ENCODE results near the gene C8A.

Gene C8A

DNA sequence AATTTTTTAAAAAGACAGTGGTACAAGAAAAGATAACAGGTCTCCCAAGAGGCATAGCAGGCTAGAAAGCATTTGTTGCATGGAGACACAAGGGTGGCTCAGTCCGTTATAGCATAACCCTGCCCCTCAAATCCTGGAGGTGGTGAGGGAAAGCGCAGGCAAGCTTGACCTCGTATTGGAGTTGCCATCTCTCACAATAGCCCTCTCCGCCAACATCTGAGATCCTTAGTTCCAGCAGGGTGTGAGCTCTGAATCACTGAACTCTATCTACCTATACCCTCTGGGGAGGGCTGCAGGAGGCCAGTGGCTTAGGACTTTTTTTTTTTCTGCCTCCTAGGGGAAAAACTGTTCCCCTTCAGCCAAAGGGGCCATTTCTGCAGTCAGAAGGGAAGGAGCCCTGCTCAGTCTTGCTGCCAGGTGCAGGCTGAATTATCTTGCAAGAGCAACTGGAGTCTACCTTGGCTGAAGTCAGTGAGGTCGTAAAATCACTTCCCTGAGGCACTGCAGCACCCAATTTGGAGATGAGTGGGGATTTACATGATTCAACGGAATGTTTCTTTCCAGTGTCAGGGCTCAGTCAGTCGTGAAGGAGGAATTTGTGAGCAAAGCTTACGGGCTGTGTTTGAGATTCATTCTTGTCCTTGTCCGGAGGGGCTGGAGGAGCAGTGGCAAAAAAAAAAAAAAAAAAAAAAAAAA lies 17.2 kb upstream of the C8A start:
- DNase-seq (ENCODE audit: low read depth in 3 of 3, low spot score in 1 of 3), result no peak

DNA sequence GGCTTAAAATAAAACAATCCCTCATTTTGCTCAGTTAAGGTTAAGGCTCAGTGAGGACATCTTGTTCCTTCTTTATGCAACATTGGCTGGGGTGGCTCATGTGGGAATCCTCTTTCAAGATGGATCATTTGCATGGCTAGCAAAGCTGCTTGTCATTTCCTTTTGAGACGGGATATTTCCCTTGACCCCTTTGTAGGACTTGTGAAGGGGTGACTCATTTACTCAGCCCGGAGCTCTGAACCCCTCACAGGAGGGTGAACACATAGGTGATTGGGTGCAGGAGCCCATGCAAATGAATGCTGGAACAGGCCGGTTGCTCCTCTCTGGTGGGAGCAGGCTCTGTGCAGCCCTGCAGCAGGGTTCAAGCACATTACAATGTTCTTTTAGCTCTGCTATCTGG lies 15.8 kb upstream of the C8A start:
- DNase-seq (ENCODE audit: low read depth in 3 of 3, low spot score in 1 of 3), result no peak

DNA sequence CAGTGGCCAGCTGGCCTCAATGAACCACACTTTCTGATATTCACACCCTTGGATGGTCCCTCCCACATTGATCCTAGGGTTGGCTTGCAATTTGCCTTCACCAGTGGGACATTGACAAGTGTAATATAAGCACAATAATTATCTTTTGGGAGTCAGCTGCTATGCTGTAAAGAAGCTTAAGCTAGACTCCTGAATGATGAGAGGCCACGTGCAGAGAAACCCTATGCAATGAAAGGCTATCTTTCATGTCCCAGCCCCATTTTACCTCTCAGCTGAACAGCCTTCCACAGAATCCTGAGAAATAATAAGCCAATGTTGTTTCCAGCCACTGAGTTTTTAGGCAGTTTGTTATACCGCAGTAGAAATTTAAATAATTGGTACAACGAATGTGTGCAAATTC lies 11.1 kb upstream of the C8A start:
- DNase-seq (ENCODE audit: low read depth in 3 of 3, low spot score in 1 of 3), result no peak

DNA sequence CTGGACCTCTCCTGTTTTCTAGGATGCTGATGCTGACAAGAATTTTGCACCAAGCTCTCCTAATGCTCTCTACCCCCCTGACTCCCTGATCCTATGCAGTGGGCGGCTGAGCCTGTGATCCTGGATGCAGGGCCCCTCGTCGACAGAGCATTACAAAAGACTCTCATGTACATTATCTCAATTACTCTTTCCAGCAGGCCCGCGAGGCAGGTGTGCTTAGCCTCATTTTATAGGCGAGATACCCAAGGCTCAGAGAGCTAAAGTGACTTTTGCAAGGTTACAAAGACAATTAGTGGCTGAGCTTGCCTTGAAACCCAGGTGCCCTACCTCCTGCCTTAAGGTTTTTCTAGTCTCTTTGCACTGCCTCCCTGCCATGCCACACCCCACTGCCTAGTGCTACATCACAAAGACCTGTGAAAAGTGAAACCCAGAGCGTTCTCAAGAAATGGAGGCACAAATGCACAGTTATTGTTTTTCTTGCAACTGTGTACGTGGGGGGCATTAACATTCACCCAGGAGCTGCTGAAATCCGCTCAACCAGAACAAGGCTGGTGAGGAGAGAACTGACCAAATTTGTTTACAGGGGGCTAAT lies 10.0 kb upstream of the C8A start:
- DNase-seq (ENCODE audit: low read depth in 3 of 3, low spot score in 1 of 3), result no peak

DNA sequence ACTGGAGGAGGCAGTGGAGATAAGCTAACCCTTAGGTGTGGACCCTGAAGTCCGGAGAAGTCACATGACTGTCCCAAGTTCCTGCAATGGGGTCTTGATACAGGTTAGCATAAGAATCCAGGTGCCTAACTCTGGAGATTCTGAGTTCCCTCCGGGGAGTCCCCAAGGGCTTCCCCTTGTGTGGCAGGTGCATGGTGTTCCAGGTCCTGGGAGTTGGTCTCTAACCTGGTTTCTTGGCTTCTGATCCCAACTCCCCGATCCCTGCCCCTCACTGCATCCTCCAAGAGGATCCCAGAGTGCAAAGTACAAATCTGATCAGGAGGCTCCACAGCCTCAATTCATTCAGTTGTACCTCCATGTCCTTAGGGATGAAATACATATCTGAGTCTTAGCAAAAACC lies 9.3 kb upstream of the C8A start:
- no peak for DNase-seq (ENCODE audit: low read depth in 3 of 3, low spot score in 1 of 3)

DNA sequence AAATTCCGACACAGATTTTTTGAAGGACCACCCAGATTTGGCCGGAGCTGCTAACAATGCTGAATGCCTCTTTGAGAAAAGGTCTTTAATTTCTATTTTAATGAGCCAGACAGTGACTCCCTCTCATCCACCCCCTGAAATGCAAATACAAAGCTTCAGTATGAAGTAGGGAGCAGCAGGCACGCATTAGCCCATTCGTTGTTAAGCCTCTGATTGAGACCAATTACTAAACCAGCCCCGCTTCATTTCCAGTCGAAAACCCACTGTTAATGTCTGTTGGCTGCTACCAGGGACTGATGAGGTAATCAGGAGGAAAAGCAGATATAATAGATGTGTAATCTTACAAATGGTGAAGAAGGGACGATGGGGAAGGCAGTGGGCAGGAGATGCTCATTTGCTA lies 4.8 kb upstream of the C8A start:
- no peak for DNase-seq (ENCODE audit: low read depth in 3 of 3, low spot score in 1 of 3)

DNA sequence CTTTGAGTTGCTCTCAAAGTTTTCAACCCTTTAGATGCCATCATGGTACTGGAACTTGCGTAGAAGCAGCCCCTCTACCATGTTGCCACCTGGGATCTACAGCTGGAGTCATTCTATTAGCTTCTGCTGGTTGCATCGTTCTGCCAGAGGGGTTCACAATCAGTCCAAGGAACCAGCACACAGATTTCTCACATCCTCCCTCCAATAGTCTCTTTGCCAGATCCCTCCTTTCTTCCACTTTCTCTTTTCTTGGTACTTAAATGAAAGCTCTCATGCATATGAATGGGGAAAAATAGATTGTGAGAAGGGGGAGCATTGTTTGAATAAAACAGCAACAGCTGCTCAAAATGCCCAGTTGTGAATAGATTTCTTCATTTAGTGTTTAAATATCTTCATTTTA lies 4.2 kb upstream of the C8A start:
- no peak for DNase-seq (ENCODE audit: low read depth in 3 of 3, low spot score in 1 of 3)

DNA sequence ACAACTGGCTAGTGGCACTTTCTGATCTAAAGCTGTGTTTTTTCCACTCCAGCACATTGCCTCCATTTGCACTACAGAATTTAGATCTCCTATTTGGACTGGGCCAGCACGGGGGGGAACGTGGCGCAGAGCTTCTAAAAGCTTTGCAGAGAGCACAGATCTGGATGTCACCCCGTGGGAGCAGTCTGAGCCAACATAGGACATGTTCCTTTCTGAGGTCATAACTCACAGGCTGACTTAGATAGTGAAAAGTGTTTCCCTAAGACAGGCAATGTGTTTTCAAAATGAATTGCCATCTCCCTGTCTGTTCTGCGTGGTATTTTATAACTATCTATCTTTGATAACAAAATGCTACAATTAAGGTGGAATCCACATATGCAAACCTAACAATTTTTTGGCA lies 3.7 kb upstream of the C8A start:
- no peak for DNase-seq (ENCODE audit: low read depth in 3 of 3, low spot score in 1 of 3)

DNA sequence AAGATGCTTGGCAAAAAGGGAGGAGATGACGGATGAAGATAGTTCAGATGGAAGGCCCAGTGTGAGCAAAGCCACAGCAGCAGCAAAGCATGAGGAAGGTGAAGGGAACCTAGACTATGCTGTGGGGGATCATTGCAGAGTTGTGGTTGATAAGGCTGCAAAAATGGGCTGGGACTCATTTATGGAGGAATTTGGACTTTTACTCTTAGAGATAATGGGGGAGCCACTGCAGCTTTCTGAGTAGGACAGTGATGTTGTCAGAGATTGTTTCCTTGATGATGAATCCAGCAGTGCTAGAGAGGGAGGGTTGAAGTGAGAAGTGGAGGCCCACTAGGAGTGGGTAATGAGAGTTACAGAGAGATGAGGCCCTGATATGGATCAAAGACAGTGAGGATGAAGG lies 2.1 kb upstream of the C8A start:
- no peak for DNase-seq (ENCODE audit: low read depth in 3 of 3, low spot score in 1 of 3)

DNA sequence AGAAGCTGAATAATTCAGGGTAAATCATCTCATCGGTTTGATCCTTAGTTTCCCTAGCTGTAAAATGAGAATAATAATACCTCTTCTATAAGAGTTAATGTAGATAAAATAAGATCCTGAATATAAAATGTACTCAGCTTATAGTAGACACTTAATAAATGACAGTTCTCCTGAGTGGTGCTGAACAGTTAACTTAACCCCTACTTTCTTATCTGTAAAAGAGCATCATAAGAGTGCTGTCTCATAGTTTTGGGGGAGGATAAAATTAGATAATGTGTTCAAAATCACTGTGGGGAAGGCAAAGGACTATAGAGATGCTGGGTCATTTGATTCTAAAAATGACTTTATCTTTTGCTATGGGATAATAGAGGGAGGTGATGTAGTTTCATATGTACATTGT lies 593 bp downstream of the C8A start:
- no peak for DNase-seq (ENCODE audit: low read depth in 3 of 3, low spot score in 1 of 3)

DNA sequence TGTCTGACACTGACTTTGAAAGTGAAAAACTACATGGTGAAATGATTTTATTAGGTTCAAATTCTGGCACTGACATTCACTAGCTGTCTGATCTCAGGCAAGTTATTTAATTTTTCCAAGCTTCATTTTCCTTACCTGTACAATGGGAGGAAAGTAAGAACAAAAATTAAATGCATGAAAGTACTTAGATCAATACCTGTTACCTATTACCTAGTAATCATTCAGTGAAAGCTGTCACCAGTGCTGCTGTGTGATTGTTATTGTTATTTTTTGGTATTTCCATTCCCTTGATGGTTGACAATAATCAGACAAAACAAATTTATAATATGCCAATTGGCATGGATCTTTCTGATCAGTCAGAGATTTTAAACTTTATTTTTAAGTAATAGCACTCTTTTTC lies 1.6 kb downstream of the C8A start:
- DNase-seq (ENCODE audit: low read depth in 3 of 3, low spot score in 1 of 3), result no peak

DNA sequence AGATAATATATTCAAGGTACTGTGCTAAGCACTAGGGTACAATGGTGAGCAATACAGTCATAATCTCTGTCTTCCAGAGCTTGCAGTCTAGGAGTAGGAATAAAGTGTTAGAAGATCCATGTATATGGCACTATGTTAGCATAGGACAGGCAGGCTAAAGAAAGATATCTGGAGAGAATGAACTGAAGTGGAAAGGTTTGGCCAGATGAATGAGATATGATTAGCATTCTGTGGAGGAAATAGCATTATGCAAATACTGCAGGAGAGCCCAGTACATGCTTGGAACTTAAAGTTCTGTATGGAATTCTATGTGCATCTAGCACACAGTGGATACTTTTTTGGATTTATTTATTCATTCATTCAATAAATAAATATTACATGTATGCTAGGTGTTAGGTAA lies 4.7 kb downstream of the C8A start:
- no peak for DNase-seq (ENCODE audit: low read depth in 3 of 3, low spot score in 1 of 3)

DNA sequence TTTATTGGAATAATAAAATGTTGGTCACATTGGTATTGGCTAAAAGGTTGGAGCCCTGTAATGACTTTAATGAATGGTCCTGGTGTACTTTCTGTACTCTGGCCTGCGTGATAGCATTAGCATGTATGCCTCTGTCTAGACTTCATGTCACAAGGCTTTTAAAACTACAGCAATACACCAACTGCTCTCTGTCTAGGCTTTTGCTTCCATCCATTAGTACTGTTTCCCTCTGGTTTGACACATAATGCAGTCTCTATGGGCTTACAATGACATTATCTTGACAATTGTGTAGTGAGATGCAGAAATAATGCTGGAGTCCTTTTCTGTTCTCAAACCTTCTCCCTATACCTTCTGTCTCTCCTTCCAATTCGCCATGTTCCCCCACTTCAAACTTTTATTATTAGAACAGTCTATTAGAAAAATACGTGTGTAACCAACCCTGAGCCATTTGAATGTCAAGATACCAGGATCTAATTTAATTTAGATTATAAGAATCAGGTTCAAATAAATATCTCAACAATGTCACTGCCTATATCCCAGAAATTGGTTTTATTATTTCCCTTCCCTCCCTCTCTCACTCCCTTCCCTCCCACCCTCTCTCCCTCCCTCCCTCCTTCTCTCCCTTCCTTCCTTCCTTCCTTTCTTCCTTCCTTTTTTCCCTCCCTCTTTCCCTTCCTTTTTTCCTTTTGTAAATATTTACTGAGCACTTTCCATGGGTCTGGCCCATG lies 8.8 kb downstream of the C8A start:
- no peak for DNase-seq (ENCODE audit: low read depth in 3 of 3, low spot score in 1 of 3)

DNA sequence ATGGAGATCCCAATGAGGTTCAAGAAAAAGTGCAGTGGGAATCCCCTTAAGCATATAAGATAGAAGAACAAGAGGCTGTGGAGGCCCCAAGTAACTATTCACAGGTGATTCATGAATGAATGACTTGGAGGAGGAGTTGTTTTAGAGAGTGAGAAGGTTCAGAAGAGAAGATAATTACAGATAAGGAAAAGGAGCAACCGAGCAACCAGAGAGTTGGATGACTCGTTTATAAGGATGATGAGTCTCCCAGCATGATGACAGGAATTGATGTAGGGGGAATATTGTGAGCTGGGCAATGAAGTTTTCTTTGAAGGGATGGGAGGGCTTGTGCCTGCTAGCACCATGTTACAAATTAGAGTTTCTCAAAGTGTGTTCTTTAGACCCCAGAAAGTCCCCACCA lies 9.8 kb downstream of the C8A start:
- no peak for DNase-seq (ENCODE audit: low read depth in 3 of 3, low spot score in 1 of 3)

DNA sequence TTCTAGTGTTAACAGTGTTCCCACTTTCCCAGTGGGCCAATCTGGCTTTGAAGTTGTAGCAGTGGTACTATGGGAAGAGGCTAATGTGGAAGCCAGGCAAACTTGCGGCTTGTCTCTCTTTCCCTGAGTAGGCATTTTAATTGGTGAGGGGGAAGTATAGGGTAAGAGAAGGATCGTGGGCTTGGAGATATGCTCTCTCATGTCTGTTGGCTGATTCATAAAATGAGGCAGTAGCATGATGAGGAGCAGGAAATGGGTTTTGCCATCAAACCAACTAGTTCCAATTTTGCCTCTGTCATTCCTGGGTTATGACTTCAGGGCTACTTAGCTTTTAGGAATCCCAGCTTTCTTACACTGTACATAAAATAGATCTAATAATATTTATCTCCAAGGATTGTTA lies 12.1 kb downstream of the C8A start:
- no peak for DNase-seq (ENCODE audit: low read depth in 3 of 3, low spot score in 1 of 3)

DNA sequence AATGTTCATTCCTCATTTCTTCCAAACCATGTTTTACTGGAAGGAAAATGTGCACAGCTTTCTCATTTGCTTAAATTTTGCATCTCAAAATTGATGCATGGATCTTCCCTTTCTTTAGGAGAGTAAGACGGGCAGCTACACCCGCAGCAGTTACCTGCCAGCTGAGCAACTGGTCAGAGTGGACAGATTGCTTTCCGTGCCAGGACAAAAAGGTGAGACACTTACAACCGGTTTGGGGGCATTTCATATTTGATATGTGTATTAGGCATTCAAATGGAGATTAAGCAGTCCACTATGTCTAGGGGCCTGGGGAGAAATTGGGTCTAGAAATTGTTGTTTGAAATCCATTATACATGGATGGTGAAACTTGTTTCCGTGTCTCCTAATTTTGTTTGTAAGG lies 12.9 kb downstream of the C8A start:
- no peak for DNase-seq (ENCODE audit: low read depth in 3 of 3, low spot score in 1 of 3)

DNA sequence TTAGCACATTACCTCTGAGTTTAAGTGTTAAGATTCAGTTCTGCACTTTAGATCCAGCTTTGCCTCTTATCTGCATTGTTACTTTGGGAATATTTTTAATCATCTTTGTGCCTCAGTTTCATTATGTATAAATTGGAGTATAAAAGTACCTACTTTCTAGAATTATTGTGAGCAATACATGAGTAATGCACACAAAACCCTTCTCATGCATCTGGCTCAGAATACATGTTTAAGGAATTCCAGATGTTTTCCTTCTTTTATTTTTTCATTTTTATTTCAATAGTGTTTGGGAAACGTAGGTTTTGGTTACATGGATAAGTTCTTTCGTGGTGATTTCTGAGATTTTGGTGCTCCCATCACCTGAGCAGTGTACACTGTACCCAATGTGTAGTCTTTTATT lies 14.2 kb downstream of the C8A start:
- no peak for DNase-seq (ENCODE audit: low read depth in 3 of 3, low spot score in 1 of 3)

DNA sequence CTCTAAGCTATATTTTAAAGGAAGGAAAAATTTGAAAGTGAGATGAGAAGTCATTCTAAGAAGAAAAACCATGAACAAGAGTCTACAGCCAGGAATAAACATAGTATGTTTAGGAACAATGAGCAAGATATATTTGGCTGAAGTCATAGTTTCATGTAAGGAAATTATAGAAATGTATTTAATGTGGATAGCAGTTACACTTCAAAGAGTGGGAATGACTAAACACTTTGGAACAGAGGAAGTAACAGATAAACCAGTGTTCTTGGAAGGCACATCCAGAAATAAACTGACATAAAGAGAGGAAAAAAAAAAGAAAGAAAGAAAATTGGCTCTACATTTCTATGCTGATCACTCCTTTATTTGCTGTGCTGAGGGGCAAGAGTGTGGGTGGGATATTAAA lies 18.0 kb downstream of the C8A start:
- no peak for DNase-seq (ENCODE audit: low read depth in 3 of 3, low spot score in 1 of 3)

DNA sequence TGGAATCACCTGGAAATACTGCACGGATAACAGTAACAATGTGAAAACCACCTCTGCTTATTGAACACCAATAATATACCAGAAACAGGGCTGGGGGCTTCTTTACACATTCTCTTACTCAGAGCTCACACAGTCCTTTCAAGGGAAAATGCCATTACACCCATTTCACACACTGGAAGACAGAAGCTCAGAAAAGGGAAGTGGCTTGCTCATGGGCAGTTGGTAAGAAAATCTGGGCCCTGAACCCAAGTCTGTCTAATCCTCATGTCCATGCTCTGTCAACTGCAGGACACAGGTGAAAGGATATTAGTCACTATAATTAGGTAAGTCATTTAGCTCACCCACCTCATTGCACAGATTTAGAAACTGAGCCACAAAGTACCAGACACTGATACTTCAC lies 18.6 kb downstream of the C8A start:
- no peak for DNase-seq (ENCODE audit: low read depth in 3 of 3, low spot score in 1 of 3)

DNA sequence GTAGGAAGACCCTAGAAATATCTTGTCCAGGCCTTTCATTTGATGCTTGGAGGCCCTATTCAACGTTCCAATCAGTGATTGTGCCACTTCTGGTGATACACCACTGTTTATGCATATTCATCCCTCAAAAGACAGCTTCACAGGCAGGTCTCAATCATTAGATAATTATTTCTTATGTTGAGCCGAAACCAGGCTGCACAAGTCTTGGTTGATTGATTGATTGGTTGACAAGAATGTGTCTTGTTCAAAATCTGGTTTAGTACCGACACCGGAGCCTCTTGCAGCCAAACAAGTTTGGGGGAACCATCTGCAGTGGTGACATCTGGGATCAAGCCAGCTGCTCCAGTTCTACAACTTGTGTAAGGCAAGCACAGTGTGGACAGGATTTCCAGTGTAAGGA lies 20.1 kb downstream of the C8A start:
- no peak for DNase-seq (ENCODE audit: low read depth in 3 of 3, low spot score in 1 of 3)

DNA sequence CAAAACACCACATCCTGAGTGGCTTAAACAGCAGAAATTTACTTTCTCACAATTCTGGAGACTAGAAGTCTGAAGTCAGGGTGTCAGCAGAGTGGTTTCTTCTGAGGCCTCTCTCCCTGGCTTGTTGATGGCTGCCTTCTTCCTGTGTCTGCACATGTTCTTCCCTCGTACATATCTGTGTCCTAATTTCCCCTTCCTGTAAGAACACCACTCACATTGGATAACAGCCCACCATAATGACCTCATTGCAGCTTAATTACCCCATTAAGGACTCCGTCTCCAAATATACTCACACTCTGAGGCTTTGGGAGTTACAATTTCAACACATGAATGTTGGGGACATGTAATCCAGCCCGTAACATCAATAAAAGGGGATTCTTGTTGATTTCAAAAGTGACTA lies 23.4 kb downstream of the C8A start:
- DNase-seq (ENCODE audit: low read depth in 3 of 3, low spot score in 1 of 3), result no peak

DNA sequence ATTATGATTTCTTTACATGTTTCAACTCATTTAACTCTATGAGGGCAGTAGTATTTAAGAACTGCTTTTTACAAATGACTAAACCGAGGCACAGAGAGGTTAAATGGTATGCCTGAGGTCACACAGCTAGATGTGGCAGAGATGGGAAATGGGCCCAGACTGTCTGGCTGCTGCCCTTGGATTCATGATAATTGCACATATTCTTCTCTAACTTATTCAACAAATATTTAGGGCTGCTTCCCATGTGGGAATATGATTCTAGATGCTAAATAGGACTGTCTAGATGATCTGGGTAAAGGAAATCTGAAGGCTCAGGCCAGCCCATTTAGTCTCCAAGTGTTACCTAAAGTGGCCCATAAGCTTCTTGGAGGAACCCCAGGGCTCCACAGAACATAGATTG lies 26.2 kb downstream of the C8A start:
- no peak for DNase-seq (ENCODE audit: low read depth in 3 of 3, low spot score in 1 of 3)

DNA sequence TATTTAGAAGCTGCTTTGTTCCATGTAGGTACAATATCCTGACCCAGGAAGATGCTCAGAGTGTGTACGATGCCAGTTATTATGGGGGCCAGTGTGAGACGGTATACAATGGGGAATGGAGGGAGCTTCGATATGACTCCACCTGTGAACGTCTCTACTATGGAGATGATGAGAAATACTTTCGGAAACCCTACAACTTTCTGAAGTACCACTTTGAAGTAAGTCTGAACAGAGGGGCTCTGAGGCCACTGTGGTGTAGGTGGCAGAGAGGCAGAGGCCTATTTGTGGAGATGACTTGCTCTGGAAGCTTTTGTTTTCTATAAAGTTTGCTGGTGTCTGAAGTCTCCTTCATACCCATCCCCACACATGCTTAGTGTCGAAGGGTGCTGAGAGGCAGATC lies 26.8 kb downstream of the C8A start:
- DNase-seq (ENCODE audit: low read depth in 3 of 3, low spot score in 1 of 3), result no peak
